GM18870 (cell line): ENCODE data around the gene SHCBP1L.

Experiments
- ATAC-seq: cut with Tn5 transposase; IDR thresholded peaks from one replicate; pipeline ENCODE4 v1.9.1; 2021; ENCODE audit warnings: moderate library complexity; ENCODE audit not compliant: unreplicated experiment

SHCBP1L gene

GRCh38 chr1:182952677-182953444 lies at the start of gene SHCBP1L:
TSS of gene SHCBP1L (minus strand) at chr1:182953166. CDS start at chr1:182953133, 33 bp downstream.
- no peak for ATAC-seq

- no peak for ATAC-seq
Measured at GRCh38 chr1:183002267-183002666, 49.3 kb upstream of the SHCBP1L start.

- ATAC-seq, result no peak
Measured at GRCh38 chr1:183000167-183000962, 47.4 kb upstream of the SHCBP1L start.

GRCh38 chr1:182998482-182998881 lies 45.5 kb upstream of the SHCBP1L start:
- ATAC-seq, result no peak

GRCh38 chr1:182996816-182997215 lies 43.9 kb upstream of the SHCBP1L start:
- ATAC-seq, result no peak

GRCh38 chr1:182995894-182996293 lies 42.9 kb upstream of the SHCBP1L start:
- ATAC-seq, result no peak

- no peak for ATAC-seq
Measured at GRCh38 chr1:182993746-182994145, 40.8 kb upstream of the SHCBP1L start.

GRCh38 chr1:182990413-182991144 lies 37.6 kb upstream of the SHCBP1L start:
- ATAC-seq, result no peak

GRCh38 chr1:182985876-182986275 lies 32.9 kb upstream of the SHCBP1L start:
- ATAC-seq, result no peak

GRCh38 chr1:182984621-182985020 lies 31.7 kb upstream of the SHCBP1L start:
- no peak for ATAC-seq

GRCh38 chr1:182984138-182984537 lies 31.2 kb upstream of the SHCBP1L start:
- ATAC-seq, result no peak

GRCh38 chr1:182978151-182978853 lies 25.3 kb upstream of the SHCBP1L start:
- no peak for ATAC-seq

- no peak for ATAC-seq
Measured at GRCh38 chr1:182977480-182977879, 24.5 kb upstream of the SHCBP1L start.

- ATAC-seq, result no peak
Measured at GRCh38 chr1:182974506-182975191, 21.7 kb upstream of the SHCBP1L start.

GRCh38 chr1:182972829-182973228 lies 19.9 kb upstream of the SHCBP1L start:
- ATAC-seq, result no peak

- ATAC-seq, result no peak
Measured at GRCh38 chr1:182972231-182972630, 19.3 kb upstream of the SHCBP1L start.

GRCh38 chr1:182971219-182971618 lies 18.3 kb upstream of the SHCBP1L start:
- no peak for ATAC-seq

GRCh38 chr1:182968836-182969734 lies 16.1 kb upstream of the SHCBP1L start:
- no peak for ATAC-seq

GRCh38 chr1:182968151-182968741 lies 15.3 kb upstream of the SHCBP1L start:
- no peak for ATAC-seq
